SK-N-MC (cell line): Measurements from ENCODE around the gene DPYD.

ENCODE experiments used
- DNase-seq: peaks from one replicate; pipeline ENCODE4 v3.0.0-alpha.2; 2011; ENCODE audit warnings: low read depth, low spot score
- H3K27ac ChIP-seq: fragments of 200-600 bp; sonication (generic); 2 replicates; pipeline ENCODE4 v1.5.1; 2016; ENCODE audit warnings: mixed run types
- H3K36me3 ChIP-seq: fragments of 200-600 bp; sonication (generic); 2 replicates; pipeline ENCODE4 v1.6.1; 2017; ENCODE audit warnings: antibody characterized with exemption, low read length, mixed read lengths; ENCODE audit not compliant: insufficient read depth
- H3K4me3 ChIP-seq: fragments of 200-600 bp; sonication (generic); 2 replicates; pipeline ENCODE4 v1.5.1; 2016
- H3K9ac ChIP-seq: fragments of 200-600 bp; sonication (generic); 2 replicates; pipeline ENCODE4 v1.8.0; 2017; ENCODE audit warnings: mixed run types, mixed read lengths; ENCODE audit not compliant: insufficient read length
- H3K9me3 ChIP-seq: fragments of 200-600 bp; sonication (generic); 2 replicates; pipeline ENCODE4 v1.6.1; 2017; ENCODE audit warnings: low read depth, mild to moderate bottlenecking, antibody characterized with exemption, low read length, moderate library complexity, mixed read lengths
- EZH2 ChIP-seq: fragments of 200-600 bp; sonication (generic); IDR thresholded peaks from one replicate; pipeline ENCODE4 v1.6.1; 2017; ENCODE audit warnings: antibody characterized with exemption
- FOXP2 ChIP-seq: optimal IDR thresholded peaks from 2 replicates; pipeline ENCODE3; 2011; ENCODE audit warnings: mild to moderate bottlenecking, moderate library complexity; ENCODE audit not compliant: insufficient read depth; ENCODE audit errors: extremely low read length, control extremely low read depth
- POLR2AphosphoS5 ChIP-seq: IDR thresholded peaks from 2 replicates; pipeline ENCODE4 v1.6.1; 2012; ENCODE audit warnings: mild to moderate bottlenecking, low read depth, low read length, borderline replicate concordance

DPYD gene

DNA sequence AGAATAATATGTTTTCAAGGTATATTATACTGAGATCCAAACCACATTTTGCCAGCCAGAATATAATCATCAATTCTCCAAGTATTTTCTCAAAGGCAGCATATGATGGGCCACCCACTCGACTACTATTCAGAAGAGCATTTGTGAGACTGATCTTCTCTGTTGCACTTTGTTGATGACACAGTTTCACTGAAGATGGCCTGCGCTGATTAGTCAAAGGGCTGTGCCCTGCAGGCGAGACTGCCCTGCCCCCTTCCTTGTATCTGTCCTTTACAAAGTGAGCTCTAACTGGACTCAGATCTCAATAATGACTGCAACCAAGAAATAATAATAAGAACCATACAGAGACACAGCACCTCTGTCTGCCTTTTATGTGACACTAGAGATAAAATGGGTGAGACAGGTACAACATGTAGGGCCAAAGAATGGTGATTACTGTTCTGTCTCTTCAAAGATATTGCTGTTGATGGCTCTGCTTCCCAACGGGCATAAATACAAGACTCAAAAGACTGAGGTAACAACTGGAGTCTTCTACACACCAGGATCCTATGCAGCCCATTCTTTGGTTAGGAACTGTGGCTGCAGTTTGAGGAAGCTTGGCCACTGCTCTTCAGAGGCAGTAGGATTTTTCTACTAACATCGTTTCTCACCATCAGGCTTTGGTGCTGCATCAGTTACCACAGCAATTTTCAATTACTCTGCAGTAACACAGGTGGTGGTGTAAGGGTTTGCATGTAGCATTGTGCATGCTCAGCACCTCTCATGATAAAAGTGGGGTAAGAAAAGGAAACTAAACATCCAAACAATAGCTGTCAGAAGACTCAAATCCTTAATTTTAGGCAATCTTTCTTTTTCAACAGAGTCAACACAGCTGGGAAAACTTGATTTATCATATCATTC lies 718.1 kb downstream of the DPYD start:
- H3K27ac ChIP-seq, result no peak overlapping the region
- no peak for DNase-seq

DNA sequence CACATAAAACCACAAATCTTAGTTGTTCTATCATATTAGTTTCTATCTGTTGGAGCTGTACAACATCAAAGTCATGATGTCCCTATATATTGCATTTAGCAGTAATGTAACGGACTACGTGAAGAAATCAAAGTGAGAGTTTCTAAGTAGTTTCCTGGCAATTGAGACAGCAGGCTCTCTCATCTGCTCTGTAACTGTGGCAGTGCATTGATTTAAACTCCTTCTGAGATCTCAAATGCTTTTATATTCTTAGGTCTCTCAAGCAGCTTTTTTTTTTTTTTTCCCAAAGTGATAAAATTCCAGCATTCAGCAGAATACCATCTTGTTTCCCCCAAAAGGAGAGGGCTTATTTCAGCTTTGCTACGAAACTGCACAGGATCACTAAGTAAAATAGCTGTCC lies 719.2 kb downstream of the DPYD start:
- Histone ChIP-seq H3K9ac (no peak overlapping the region), H3K4me3 (no peak overlapping the region), H3K9me3 (no peaks in the 10 kb centered on the region), H3K27ac (no peak overlapping the region), H3K36me3 (no peaks in the 10 kb centered on the region)
- TF ChIP-seq FOXP2 (no peak), EZH2 (no peak), POLR2AphosphoS5 (no peak)
- DNase-seq, result no peak

More for the DNA sequence above, 718.1 kb downstream of the DPYD start:
- Histone ChIP-seq H3K9ac (no peak overlapping the region), H3K36me3 (no peaks in the 10 kb centered on the region), H3K9me3 (no peaks in the 10 kb centered on the region), H3K4me3 (no peak overlapping the region)
- no peak for TF ChIP-seq FOXP2
- TF ChIP-seq POLR2AphosphoS5, result no peak
- TF ChIP-seq EZH2, result no peak

DNA sequence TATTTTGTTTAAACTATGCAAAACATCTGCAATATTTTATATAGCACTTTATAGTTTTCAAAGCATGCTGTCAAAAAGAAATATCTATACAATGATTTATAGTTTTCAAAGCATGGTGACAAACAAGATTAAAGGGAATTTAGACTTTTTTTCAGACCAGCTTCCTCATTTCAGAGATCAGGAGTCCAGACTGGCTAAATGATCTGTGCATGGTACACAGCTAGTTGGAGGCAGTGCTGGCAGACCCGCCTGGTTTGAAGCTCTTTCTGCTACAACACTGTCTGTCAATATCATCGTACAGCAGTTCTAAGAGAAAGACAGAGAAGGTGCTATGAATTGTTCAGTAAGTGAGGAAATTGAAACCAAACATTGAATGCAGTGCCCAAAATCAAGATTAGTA lies 720.2 kb downstream of the DPYD start:
- no peak overlapping the region for H3K27ac ChIP-seq
- no peak for DNase-seq
- no peak overlapping the region for H3K4me3 ChIP-seq
- H3K9ac ChIP-seq, result no peak overlapping the region
- TF ChIP-seq EZH2 (no peak), POLR2AphosphoS5 (no peak), FOXP2 (no peak)
- H3K36me3 ChIP-seq, result no peaks in the 10 kb centered on the region
- H3K9me3 ChIP-seq, result no peaks in the 10 kb centered on the region

DNA sequence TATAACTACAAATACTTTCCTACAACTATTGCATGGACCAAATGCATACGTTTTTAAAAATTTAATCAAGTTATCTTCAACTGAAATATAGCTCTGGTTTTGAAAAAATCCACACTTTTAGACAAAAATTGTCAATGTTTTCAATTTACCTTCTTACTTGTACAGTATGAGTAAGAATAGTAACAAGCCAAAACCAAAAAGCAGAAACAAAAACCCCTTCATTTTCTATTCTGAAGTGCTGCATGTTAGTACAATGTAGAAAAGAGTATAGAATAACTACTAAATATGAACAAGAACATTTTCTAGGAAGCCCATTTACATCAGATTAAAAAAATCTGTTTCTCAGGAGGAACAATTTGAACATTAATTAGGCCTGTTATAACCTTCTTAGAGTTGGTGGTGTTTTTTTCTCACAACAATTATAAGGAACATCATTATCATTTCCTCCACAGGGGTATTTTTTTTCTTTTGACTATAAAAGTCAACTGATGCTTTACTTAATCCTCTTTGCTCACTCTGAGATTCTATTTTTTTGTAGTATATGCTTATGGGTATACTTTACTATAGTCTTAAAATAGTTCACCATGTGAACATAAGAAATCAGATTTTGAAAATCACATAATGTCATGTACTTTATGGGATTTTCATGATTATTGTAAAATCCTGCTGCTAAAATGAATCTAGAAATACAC lies 723.9 kb downstream of the DPYD start:
- TF ChIP-seq EZH2 (no peak), FOXP2 (no peak), POLR2AphosphoS5 (no peak)
- Histone ChIP-seq H3K36me3 (no peaks in the 10 kb centered on the region), H3K9ac (no peak overlapping the region), H3K27ac (no peak overlapping the region), H3K4me3 (no peak overlapping the region), H3K9me3 (no peaks in the 10 kb centered on the region)
- no peak for DNase-seq

DNA sequence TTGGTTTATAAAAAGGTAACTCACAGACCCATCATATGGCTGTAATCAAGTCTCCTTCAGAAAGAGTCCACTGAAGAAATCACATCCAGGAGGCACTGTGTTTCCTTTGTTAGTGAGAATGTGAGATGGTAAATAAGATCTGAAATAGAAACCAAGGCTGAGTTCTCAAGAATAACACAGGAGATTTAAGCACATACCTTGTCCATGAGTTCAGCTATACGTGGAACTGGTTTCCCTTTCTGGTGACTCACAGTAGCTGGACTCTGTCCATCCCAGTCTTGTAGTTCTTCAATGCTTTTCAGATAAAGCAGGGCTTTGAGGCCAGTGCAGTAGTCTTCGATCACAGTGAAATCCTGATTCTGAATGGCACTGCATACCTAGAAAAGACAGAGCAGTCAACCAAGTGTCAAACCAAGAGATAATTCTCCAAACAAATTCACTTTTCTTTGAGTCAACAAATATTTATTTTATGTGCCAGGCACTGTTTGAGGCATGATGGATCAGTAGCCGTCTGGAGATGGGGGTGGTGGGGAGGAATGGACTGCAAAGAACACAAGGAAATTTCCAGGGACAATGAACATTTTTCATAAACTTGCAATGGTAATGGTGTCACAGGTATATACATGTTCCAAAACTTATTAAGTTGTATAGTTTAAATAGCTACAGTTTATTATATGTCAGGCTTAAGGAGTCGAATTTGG lies 727.8 kb downstream of the DPYD start:
- Histone ChIP-seq H3K4me3 (no peak overlapping the region), H3K36me3 (no peaks in the 10 kb centered on the region), H3K9me3 (no peaks in the 10 kb centered on the region), H3K9ac (no peak overlapping the region), H3K27ac (no peak overlapping the region)
- TF ChIP-seq POLR2AphosphoS5, result no peak
- no peak for TF ChIP-seq FOXP2
- no peak for TF ChIP-seq EZH2
- no peak for DNase-seq

DNA sequence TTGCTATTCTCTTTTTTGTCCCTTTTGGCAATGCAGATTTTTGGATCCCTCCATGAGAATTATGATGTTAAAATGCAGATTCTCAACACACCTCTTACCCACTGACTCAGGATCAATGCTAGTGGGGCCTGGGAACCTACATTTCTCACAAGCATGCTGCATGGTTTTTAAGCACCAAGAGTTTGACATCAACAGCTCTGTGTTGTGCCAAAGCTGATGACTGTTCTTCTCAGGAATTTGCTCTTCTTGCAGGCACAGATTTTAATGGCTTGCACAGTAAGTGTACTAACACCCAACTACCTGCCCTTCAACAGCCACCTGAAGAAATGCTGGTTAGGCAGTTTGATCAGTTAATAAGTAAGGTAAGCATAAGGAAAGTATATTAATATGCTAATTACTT lies 730.5 kb downstream of the DPYD start:
- Histone ChIP-seq H3K4me3 (no peak overlapping the region), H3K9me3 (no peaks in the 10 kb centered on the region), H3K9ac (no peak overlapping the region), H3K27ac (no peak overlapping the region), H3K36me3 (no peaks in the 10 kb centered on the region)
- DNase-seq, result no peak
- no peak for TF ChIP-seq FOXP2
- no peak for TF ChIP-seq EZH2

DNA sequence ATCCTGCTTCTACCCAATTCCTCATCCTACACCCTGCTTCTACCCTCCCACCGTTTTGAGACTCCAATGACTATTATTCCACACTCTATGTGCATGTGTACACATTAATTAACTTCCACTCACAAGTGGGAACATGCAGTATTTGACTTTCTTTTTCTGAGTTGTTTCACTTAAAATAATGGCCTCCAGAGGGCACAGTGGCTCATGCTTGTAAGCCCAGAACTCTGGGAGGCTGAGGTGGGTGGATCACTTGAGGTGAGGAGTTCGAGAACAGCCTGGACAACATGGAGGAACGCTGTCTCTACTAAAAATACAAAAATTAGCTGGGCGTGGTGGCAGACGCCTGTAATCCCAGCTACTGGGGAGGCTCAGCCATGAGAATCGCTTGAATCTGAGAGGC lies 734.5 kb downstream of the DPYD start:
- DNase-seq, result no peak
- Histone ChIP-seq H3K9me3 (no peaks in the 10 kb centered on the region), H3K36me3 (no peaks in the 10 kb centered on the region), H3K27ac (no peak overlapping the region), H3K9ac (no peak overlapping the region), H3K4me3 (no peak overlapping the region)
- TF ChIP-seq POLR2AphosphoS5 (no peak), EZH2 (no peak), FOXP2 (no peak)

DNA sequence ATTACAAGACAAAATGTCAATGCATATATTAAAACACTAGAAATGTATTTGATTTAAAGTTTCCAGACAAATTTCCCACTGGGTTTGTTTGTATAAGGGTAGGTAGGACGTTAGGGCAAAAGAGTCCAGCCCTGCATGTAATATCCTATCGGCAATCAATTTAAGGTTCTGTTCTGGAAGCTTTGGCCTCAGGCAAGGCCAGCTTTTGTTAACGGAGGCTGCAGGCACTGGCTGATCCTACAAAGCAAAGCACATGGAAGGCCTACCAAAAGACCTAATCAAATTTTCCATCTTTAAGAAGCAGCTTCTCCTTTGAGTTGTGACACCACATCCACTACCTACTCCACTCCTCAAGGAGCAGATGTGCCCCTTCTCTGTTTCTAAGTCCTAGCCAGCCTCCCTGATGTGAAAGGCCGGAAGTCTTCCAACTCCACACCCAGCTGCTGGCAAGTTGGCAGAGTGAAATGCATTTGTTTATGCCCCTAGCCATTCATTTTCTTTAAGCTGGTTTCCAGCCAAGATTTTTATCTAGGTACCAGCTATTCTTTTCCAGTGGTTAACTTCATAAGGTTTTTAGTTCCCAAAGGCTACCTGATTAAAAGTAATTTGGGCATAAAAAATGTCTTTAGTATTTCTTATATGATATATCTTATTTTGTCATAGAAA lies 746.7 kb downstream of the DPYD start:
- Histone ChIP-seq H3K36me3 (no peaks in the 10 kb centered on the region), H3K27ac (peak overlapping the region; percentile 73; the same call in 1 of the 2 replicates), H3K4me3 (0 out of 2 replicates have a peak overlapping the region, but pooled peaks have one; percentile 21), H3K9me3 (no peaks in the 10 kb centered on the region; the same call in 1 of the 2 replicates), H3K9ac (no peak overlapping the region)
- TF ChIP-seq POLR2AphosphoS5 (no peak), FOXP2 (no peak), EZH2 (no peak)
- DNase-seq, result peak; percentile 39
